H1 (cell line): Measurements from ENCODE around the gene TEN1. TPM values are rescaled to one million over a fixed set of nuclear protein-coding genes. Genes with fewer than 3 reads are reported as not detected.

Experiments used
- CTCF ChIA-PET: fragments of 300-600 bp; sonication (Branson Sonifier 250); formaldehyde crosslinking; loops from one replicate; lab custom pipeline; 2021; ENCODE audit not compliant: partially characterized antibody; lab: Charles Lee
- POLR2A ChIA-PET: fragments of 300-600 bp; sonication (Branson Sonifier 250); formaldehyde crosslinking; loops from one replicate; lab custom pipeline; 2021; ENCODE audit warnings: inconsistent platforms; ENCODE audit not compliant: partially characterized antibody; lab: Charles Lee
- DNase-seq, 2 experiments: peaks; one replicate each; pipeline versions ENCODE4 v3.0.0 to v3.0.0-alpha.2; 2010 to 2022; ENCODE audit warnings: low spot score in 2 of 2, low read depth in 1 of 2, mixed read lengths in 1 of 2
- FAIRE-seq: peaks from 2 replicates; lab custom pipeline; 2011; peaks lifted over from hg19 to GRCh38; lab: Jason Lieb, UNC
- H2AFZ ChIP-seq: 2 replicates; pipeline ENCODE4 v1.8.1; 2012; ENCODE audit warnings: low read length, inconsistent platforms
- H2AK5ac ChIP-seq: 2 replicates; pipeline ENCODE4 v1.6.1; 2013; ENCODE audit warnings: low read depth, low read length
- H2BK120ac ChIP-seq: replicated peaks from 2 replicates; pipeline ENCODE3; 2013; ENCODE audit warnings: low read depth, low read length, inconsistent platforms
- H2BK12ac ChIP-seq: 2 replicates; pipeline ENCODE4 v1.6.1; 2013; ENCODE audit warnings: low read depth, low read length
- H2BK15ac ChIP-seq: 2 replicates; pipeline ENCODE4 v1.6.1; 2013; ENCODE audit warnings: low read length
- H2BK20ac ChIP-seq: 2 replicates; pipeline ENCODE4 v1.6.1; 2013; ENCODE audit warnings: low read length
- H2BK5ac ChIP-seq: 2 replicates; pipeline ENCODE4 v1.6.1; 2013; ENCODE audit warnings: low read depth, low read length
- H3K14ac ChIP-seq: 2 replicates; pipeline ENCODE4 v1.6.1; 2013; ENCODE audit warnings: inconsistent platforms; ENCODE audit not compliant: insufficient read length
- H3K18ac ChIP-seq: 2 replicates; pipeline ENCODE4 v1.6.1; 2013; ENCODE audit warnings: low read length; ENCODE audit errors: extremely low read depth
- H3K23ac ChIP-seq: 2 replicates; pipeline ENCODE4 v1.6.1; 2013; ENCODE audit warnings: inconsistent platforms; ENCODE audit not compliant: insufficient read length
- H3K23me2 ChIP-seq: 2 replicates; pipeline ENCODE4 v1.6.1; 2013; ENCODE audit warnings: low read depth, low read length
- H3K27ac ChIP-seq: 2 replicates; pipeline ENCODE4 v1.6.1; 2011; ENCODE audit warnings: low read depth, low read length, inconsistent platforms
- H3K27me3 ChIP-seq, 4 experiments: replicated peaks in 1 of 4; 1 replicate in 1 of 4; 2 replicates in 3 of 4; pipeline versions ENCODE4 v1.6.1 to v1.8.1; 2011 to 2013; ENCODE audit warnings: low read length in 3 of 4, mild to moderate bottlenecking in 3 of 4, inconsistent platforms in 2 of 4, mixed read lengths in 2 of 4, moderate library complexity in 1 of 4; ENCODE audit not compliant: control insufficient read depth in 3 of 4, insufficient read depth in 3 of 4; ENCODE audit errors: extremely low read depth in 1 of 4
- H3K36me3 ChIP-seq, 4 experiments: 2 replicates each; pipeline versions ENCODE4 v1.6.1 to v1.8.1; 2011 to 2013; ENCODE audit warnings: mild to moderate bottlenecking in 4 of 4, low read length in 3 of 4, moderate library complexity in 2 of 4, control low read depth in 1 of 4, inconsistent platforms in 1 of 4; ENCODE audit not compliant: insufficient read depth in 4 of 4, control insufficient read depth in 2 of 4
- H3K4ac ChIP-seq: replicated peaks from 2 replicates; pipeline ENCODE3; 2013; ENCODE audit warnings: low read length, low read depth, mixed read lengths, inconsistent platforms; ENCODE audit not compliant: insufficient read length
- H3K4me1 ChIP-seq, 4 experiments: replicated peaks in 1 of 4; 1 replicate in 1 of 4; 2 replicates in 3 of 4; pipeline versions ENCODE4 v1.6.1 to v1.8.1; 2011 to 2013; ENCODE audit warnings: low read length in 3 of 4, inconsistent platforms in 2 of 4, mixed read lengths in 1 of 4; ENCODE audit not compliant: insufficient read depth in 4 of 4, control insufficient read depth in 3 of 4
- H3K4me2 ChIP-seq, 2 experiments: 2 replicates each; pipeline versions ENCODE4 v1.6.1 to v1.8.1; 2011 to 2013; ENCODE audit warnings: low read depth in 2 of 2, low read length in 2 of 2, control low read depth in 1 of 2, inconsistent platforms in 1 of 2, mild to moderate bottlenecking in 1 of 2; ENCODE audit not compliant: insufficient read depth in 1 of 2
- H3K4me3 ChIP-seq, 4 experiments: fragments of 200-600, 300-600 bp in 1 of 4; sonication (generic), shearing (Covaris generic), sonication (Bioruptor Twin) in 1 of 4; 2 replicates each; pipeline versions ENCODE4 v1.5.1 to v1.8.1; 2011 to 2016; ENCODE audit warnings: low read length in 4 of 4, low read depth in 3 of 4, control low read depth in 2 of 4, inconsistent platforms in 2 of 4, mild to moderate bottlenecking in 2 of 4, mixed read lengths in 1 of 4, moderate library complexity in 1 of 4; ENCODE audit not compliant: insufficient read depth in 2 of 4; ENCODE audit errors: extremely low read depth in 1 of 4
- H3K56ac ChIP-seq: replicated peaks from 2 replicates; pipeline ENCODE3; 2013; ENCODE audit warnings: low read depth, mild to moderate bottlenecking, mixed read lengths, low read length, inconsistent platforms; ENCODE audit not compliant: insufficient read length
- H3K79me1 ChIP-seq: 2 replicates; pipeline ENCODE4 v1.6.1; 2013; ENCODE audit warnings: low read depth, low read length, control low read depth
- H3K79me2 ChIP-seq, 2 experiments: 2 replicates each; pipeline versions ENCODE4 v1.6.1 to v1.8.1; 2012 to 2013; ENCODE audit warnings: low read length in 2 of 2, mild to moderate bottlenecking in 2 of 2, inconsistent platforms in 1 of 2; ENCODE audit not compliant: insufficient read depth in 2 of 2, control insufficient read depth in 1 of 2
- H3K9ac ChIP-seq, 4 experiments: replicated peaks in 1 of 4; 1 replicate in 1 of 4; 2 replicates in 3 of 4; pipeline versions ENCODE4 v1.6.1 to v1.8.1; 2011 to 2013; ENCODE audit warnings: low read depth in 3 of 4, low read length in 3 of 4, control low read depth in 2 of 4, mild to moderate bottlenecking in 2 of 4, moderate library complexity in 2 of 4, inconsistent platforms in 1 of 4; ENCODE audit errors: extremely low read depth in 1 of 4
- H3K9me3 ChIP-seq, 2 experiments: 2 replicates each; pipeline versions ENCODE4 v1.6.1 to v1.8.1; 2012 to 2013; ENCODE audit warnings: mild to moderate bottlenecking in 2 of 2, moderate library complexity in 2 of 2, control low read depth in 1 of 2, inconsistent platforms in 1 of 2, low read depth in 1 of 2, low read length in 1 of 2, mixed read lengths in 1 of 2; ENCODE audit not compliant: insufficient read depth in 2 of 2
- H4K20me1 ChIP-seq, 2 experiments: replicated peaks in 1 of 2; 2 replicates each; pipeline versions ENCODE3 to v1.8.1; 2011 to 2013; ENCODE audit warnings: inconsistent platforms in 2 of 2, low read length in 2 of 2, mild to moderate bottlenecking in 1 of 2; ENCODE audit not compliant: insufficient read depth in 2 of 2, control insufficient read depth in 1 of 2
- H4K5ac ChIP-seq: 2 replicates; pipeline ENCODE4 v1.6.1; 2013; ENCODE audit warnings: low read length, low read depth, mixed read lengths, inconsistent platforms; ENCODE audit not compliant: insufficient read length
- H4K8ac ChIP-seq: 2 replicates; pipeline ENCODE4 v1.8.0; 2013; ENCODE audit warnings: mild to moderate bottlenecking, moderate library complexity, low read length, inconsistent platforms; ENCODE audit not compliant: insufficient read depth; ENCODE audit errors: extremely low read depth
- H4K91ac ChIP-seq: replicated peaks from 2 replicates; pipeline ENCODE3; 2013; ENCODE audit warnings: low read length, mixed read lengths, inconsistent platforms; ENCODE audit not compliant: insufficient read length
- CREB1 ChIP-seq: IDR thresholded peaks from 2 replicates; pipeline ENCODE4 v1.6.1; 2012; ENCODE audit warnings: inconsistent platforms
- E2F6 ChIP-seq: IDR thresholded peaks from 2 replicates; pipeline ENCODE4 v1.6.1; 2012; ENCODE audit warnings: inconsistent platforms
- EGR1 ChIP-seq: IDR thresholded peaks from 2 replicates; pipeline ENCODE4 v1.6.1; 2011; ENCODE audit warnings: low read depth, low read length, borderline replicate concordance
- EP300 ChIP-seq, 2 experiments: IDR thresholded peaks; 1 replicate in 1 of 2; 2 replicates in 1 of 2; pipeline ENCODE4 v1.6.1; 2011 to 2012; ENCODE audit warnings: low read depth in 2 of 2, low read length in 2 of 2, mild to moderate bottlenecking in 2 of 2, borderline replicate concordance in 1 of 2, inconsistent platforms in 1 of 2, moderate library complexity in 1 of 2
- HDAC6 ChIP-seq: IDR thresholded peaks from one replicate; pipeline ENCODE4 v1.7.1; 2012; ENCODE audit warnings: low read depth, mild to moderate bottlenecking, inconsistent platforms, low read length, moderate library complexity
- JUND ChIP-seq: IDR thresholded peaks from 2 replicates; pipeline ENCODE4 v1.6.1; 2011; ENCODE audit warnings: mild to moderate bottlenecking, improper control_type of control experiment, low read length
- SAP30 ChIP-seq: fragments of 300-600 bp; sonication (generic); IDR thresholded peaks from 2 replicates; pipeline ENCODE4 v1.7.1; 2012; ENCODE audit warnings: low read length, moderate library complexity, mild to moderate bottlenecking, inconsistent platforms; ENCODE audit not compliant: insufficient read depth, insufficient replicate concordance
- SIN3A ChIP-seq, 2 experiments: IDR thresholded peaks in 1 of 2; conservative IDR thresholded peaks in 1 of 2; 2 replicates each; pipeline ENCODE4 v1.6.1; 2011 to 2012; ENCODE audit warnings: low read length in 2 of 2, improper control_type of control experiment in 1 of 2, low read depth in 1 of 2, mild to moderate bottlenecking in 1 of 2
- SP2 ChIP-seq: IDR thresholded peaks from 2 replicates; pipeline ENCODE4 v1.6.1; 2012; ENCODE audit warnings: mild to moderate bottlenecking, low read length, inconsistent platforms
- SP4 ChIP-seq: IDR thresholded peaks from 2 replicates; pipeline ENCODE4 v1.6.1; 2012; ENCODE audit warnings: low read length, inconsistent platforms
- WGBS, 2 experiments: shearing (Covaris generic) in 1 of 2; methylation state at CpG; one replicate each; pipeline versions ENCODE4 v1.1.6 to v1.1.7; 2013 to 2015; ENCODE audit warnings: low lambda C conversion rate in 2 of 2, mixed read lengths in 2 of 2, inconsistent platforms in 1 of 2, low coverage in 1 of 2, missing lambda C conversion rate in 1 of 2; ENCODE audit not compliant: insufficient replicate concordance in 2 of 2, insufficient coverage in 1 of 2, insufficient read length in 1 of 2; ENCODE audit errors: extremely low coverage in 1 of 2, missing lambda C conversion rate in 1 of 2; 5-methylcytosine and 5-hydroxymethylcytosine counted together
- polyA plus RNA-seq, 7 experiments: library from polyadenylated mRNA; depleted of rRNA in 3 of 7; stranded (reverse) in 5 of 7; unstranded in 2 of 7; fragments of >200 nt in 5 of 7; fragments of 200-250 nt in 2 of 7; gene quantifications; 1 replicate in 5 of 7; 2 replicates in 1 of 7; 4 replicates in 1 of 7; pipeline versions ENCODE4 v1.2.1 to v1.2.3, GENCODE V29; 2011 to 2013; ENCODE audit warnings: missing spikeins in 2 of 7, mixed read lengths in 2 of 7
- total RNA-seq: library from RNA; stranded (reverse); fragmentation: NEBNext Ultra II Directional; extraction: Animal tissue kit (Norgen Biotek cat#: 25700); gene quantifications from 2 replicates; pipeline ENCODE4 v1.2.1, GENCODE V29; 2021

TEN1 gene
- total and polyA plus RNA-seq, 2 of the 8 experiments (the other 6 are each of a cell fraction or from before 2014, with no cell fraction given): 15.9 to 18.7 TPM

DNA sequence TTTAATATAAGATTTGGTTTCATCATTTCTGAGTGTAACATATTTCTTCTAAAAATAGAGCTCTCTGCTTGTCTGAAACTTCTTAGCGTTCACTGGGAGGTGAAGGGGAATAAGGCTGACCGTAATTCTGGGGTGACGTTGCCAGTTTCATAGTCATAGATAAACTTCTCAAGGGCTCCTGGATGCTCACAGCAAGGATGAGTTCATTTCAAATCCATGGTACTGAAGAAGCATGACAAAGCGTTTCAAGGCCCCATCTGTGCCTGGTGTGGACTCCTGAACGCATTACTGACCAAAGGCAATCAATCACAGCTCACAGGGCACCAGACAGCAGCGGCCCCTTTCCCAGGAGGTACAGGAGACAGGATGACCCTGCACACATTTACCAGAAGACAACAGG, 60.1 kb downstream of the TEN1 start:
- Histone ChIP-seq H2AK5ac (no peak overlapping the region), H3K56ac (no peak overlapping the region), H2BK20ac (no peak overlapping the region), H2BK120ac (no peak overlapping the region), H3K79me1 (no peaks in the 10 kb centered on the region), H2BK5ac (no peak overlapping the region), H3K27ac (no peak overlapping the region), H3K4ac (no peak overlapping the region), H3K9me3 (no peaks in the 10 kb centered on the region), H3K79me2 (no peaks in the 10 kb centered on the region), H4K20me1 (peaks cover 0 to 5% of the 10 kb centered on the region in 2 experiments), H3K4me3 (no peak overlapping the region), H4K5ac (no peak overlapping the region), H3K23ac (no peak overlapping the region), H4K8ac (no peak overlapping the region), H2BK15ac (no peak overlapping the region), H2AFZ (no peak overlapping the region), H3K4me1 (peaks cover 0 to 20% (median 8%) of the 10 kb centered on the region in 4 experiments; a peak in 6 of 7 replicates), H3K18ac (no peak overlapping the region), H3K36me3 (peaks cover 26 to 51% (median 41%) of the 10 kb centered on the region in 4 experiments), H3K14ac (no peak overlapping the region), H2BK12ac (no peak overlapping the region), H3K4me2 (no peak overlapping the region), H4K91ac (no peak overlapping the region), H3K9ac (no peak overlapping the region), H3K23me2 (no peaks in the 10 kb centered on the region), H3K27me3 (no peaks in the 10 kb centered on the region)
- ChIA-PET POLR2A (no interaction called here), CTCF (interaction anchor here (2.5 to 2.9 kb wide), 2 partner anchors 14 to 25 kb away, joined by 5 to 18 read pairs; no protein-coding TSS in a partner anchor)
- FAIRE-seq (no peak), DNase-seq (no peak)
- 94% methylated on average over 6 of the region's 6 CpGs; no CpG with 5 or more reads in 1 of the 2 experiments for WGBS, 2 experiments
- TF ChIP-seq JUND (no peak), SIN3A (conservative IDR thresholded peaks at IDR 0.05 in 1 of 2, IDR thresholded peaks at IDR 0.05 in 1 of 2; ENCODE audit: low read depth in 1 of 2, low read length in 2 of 2) (no peak), EGR1 (no peak), HDAC6 (no peak), EP300 (IDR thresholded peaks at IDR 0.05; ENCODE audit: borderline replicate concordance in 1 of 2, low read depth in 2 of 2, low read length in 2 of 2) (no peak), CREB1 (no peak), SP2 (no peak), SP4 (no peak), SAP30 (no peak), E2F6 (no peak)
